ES-I3 (cell line): Measurements from ENCODE around the gene TLN1.

Experiments
- H3K36me3 ChIP-seq: 2 replicates; pipeline ENCODE4 v1.6.1; 2013; ENCODE audit warnings: mild to moderate bottlenecking, low read length, control low read depth, moderate library complexity; ENCODE audit not compliant: insufficient read depth
- H3K4me1 ChIP-seq: 2 replicates; pipeline ENCODE4 v1.6.1; 2013; ENCODE audit warnings: mild to moderate bottlenecking, control low read depth, low read length; ENCODE audit not compliant: insufficient read depth
- H3K9ac ChIP-seq: 2 replicates; pipeline ENCODE4 v1.6.1; 2013; ENCODE audit warnings: low read depth, mild to moderate bottlenecking, low read length, moderate library complexity
- H3K9me3 ChIP-seq: 2 replicates; pipeline ENCODE4 v1.6.1; 2013; ENCODE audit warnings: mild to moderate bottlenecking, low read length, moderate library complexity; ENCODE audit not compliant: control insufficient read depth, insufficient read depth

The TLN1 gene

DNA sequence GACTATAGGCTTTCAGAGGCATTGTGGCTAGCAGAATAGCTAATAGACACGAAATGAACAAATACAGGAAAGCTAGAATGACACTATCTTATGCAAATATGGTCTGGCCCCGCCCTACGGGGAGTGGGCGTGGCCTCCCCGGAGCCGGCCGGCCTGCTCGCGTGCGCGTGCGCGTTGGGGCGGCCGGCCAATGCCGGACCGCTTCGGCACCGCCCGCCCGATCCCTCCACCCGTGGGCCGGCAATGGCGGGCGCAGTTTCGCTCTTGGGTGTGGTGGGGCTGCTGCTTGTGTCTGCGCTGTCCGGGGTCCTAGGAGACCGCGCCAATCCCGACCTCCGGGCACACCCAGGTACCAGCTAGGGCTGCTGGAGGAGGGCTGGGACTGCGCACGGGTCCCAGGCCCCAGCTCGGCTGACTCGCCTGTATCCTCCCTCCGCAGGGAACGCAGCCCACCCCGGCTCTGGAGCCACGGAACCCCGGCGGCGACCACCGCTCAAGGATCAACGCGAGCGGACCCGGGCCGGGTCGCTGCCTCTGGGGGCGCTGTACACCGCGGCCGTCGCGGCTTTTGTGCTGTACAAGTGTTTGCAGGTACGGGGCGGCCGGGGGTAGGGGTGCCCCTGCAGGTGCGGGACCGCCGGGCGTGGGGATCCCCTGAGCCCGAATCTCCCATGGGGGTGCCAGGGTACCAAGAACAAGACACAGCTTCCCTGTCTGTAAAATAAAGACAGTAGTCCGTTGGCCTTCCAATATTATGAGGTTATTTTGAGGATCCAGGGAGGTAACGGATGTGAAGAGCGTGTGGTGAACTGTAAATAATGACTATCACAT, 73.6 kb downstream of the TLN1 start, which contains the start of gene CCDC107:
TSS of gene CCDC107 (plus strand) at position 156 of the 831 bp plus-strand sequence. CDS start at position 244, 88 bp downstream.
- no peaks in the 10 kb centered on the region for H3K9me3 ChIP-seq
- peak within 1 kb of the TSS; percentile 85 for H3K9ac ChIP-seq
- H3K36me3 ChIP-seq, result peaks cover 6% of the 10 kb centered on the region; the same call in 1 of the 2 replicates
- H3K4me1 ChIP-seq, result peaks cover 7% of the 10 kb centered on the region; the same call in 1 of the 2 replicates

DNA sequence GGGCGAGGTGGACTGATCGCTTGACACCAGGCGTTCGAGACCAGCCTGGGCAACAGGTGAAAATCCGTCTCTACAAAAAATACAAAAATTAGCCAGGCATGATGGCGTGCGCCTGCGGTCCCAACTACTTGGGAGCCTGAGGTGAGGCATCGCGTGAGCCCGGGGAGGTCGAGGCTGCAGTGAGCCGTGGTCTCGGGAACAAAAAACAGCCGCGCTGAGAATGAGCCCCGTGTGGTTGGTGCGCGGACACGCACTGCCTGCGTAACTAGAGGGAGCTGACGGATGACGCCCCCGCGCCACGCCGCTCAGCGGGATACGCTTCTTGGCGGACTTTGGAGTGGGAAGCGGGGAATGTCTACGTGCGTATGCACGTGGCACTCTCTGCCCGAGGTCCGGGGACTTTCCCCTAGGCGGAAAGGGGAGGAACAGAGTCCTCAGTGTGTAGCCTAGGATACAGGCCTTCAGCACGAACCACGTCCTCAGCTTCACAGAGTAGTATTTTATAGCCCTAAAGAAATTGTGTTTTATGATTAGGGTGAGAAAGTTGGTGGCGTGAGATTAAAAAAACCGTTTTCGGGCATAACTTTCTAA, 74.4 kb downstream of the TLN1 start, which contains the start of gene RMRP:
TSS of gene RMRP (minus strand) at position 474 of the 591 bp plus-strand sequence.
- peaks cover 6% of the 10 kb centered on the region; the same call in 1 of the 2 replicates for H3K36me3 ChIP-seq
- peak within 1 kb of the TSS; percentile 85 for H3K9ac ChIP-seq
- no peaks in the 10 kb centered on the region for H3K9me3 ChIP-seq
- H3K4me1 ChIP-seq, result peaks cover 7% of the 10 kb centered on the region; the same call in 1 of the 2 replicates

GRCh38 chr9:35656831-35657545, 75.0 kb downstream of the TLN1 start:
- peak overlapping the region; percentile 60 for H3K9ac ChIP-seq
- peaks cover 7% of the 10 kb centered on the region; the same call in 1 of the 2 replicates for H3K4me1 ChIP-seq
- peaks cover 6% of the 10 kb centered on the region; the same call in 1 of the 2 replicates for H3K36me3 ChIP-seq
- H3K9me3 ChIP-seq, result no peaks in the 10 kb centered on the region

GRCh38 chr9:35656348-35656747, 75.6 kb downstream of the TLN1 start:
- no peak overlapping the region for H3K9ac ChIP-seq
- H3K4me1 ChIP-seq, result peaks cover 7% of the 10 kb centered on the region; the same call in 1 of the 2 replicates
- peaks cover 6% of the 10 kb centered on the region; the same call in 1 of the 2 replicates for H3K36me3 ChIP-seq
- H3K9me3 ChIP-seq, result no peaks in the 10 kb centered on the region

DNA sequence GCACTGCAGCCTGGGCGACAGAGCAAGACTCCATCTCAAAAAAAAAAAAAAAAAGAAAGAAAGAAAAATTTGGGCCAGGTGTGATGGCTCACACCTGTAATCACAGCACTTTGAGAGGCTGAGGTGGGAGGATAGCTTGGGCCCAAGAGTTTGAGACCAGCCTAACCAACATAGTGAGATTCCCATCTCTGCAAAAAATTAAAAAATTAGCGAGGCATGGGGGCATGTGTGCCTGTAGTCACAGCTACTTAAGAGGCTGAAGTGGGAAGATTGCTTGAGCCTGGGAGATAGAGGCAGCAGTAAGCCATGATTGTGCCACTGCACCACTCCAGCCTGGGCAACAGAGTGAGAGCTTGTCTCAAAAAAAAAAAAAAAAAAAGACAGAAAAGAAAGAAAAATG, 78.4 kb downstream of the TLN1 start:
- no peak overlapping the region for H3K9ac ChIP-seq
- H3K9me3 ChIP-seq, result no peaks in the 10 kb centered on the region
- H3K4me1 ChIP-seq, result peaks cover 13% of the 10 kb centered on the region; the same call in 1 of the 2 replicates
- H3K36me3 ChIP-seq, result no peaks in the 10 kb centered on the region

DNA sequence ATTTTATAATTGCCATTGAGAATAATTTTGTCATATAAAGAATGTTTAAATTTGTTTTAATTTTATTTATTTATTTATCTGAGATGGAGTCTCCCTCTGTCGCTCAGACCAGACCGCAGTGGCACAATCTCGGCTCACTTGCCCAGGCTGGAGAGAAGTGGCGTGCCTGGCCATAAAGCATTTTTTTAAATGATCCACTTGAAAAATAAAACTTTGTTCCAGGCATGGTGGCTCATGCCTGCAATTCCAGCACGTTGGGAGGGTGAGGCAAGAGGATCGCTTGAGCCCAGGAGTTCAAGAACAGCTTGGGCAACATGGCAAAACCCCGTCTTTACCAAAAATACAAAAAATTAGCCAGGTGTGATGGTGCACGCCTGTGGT, 79.2 kb downstream of the TLN1 start:
- Histone ChIP-seq H3K9ac (no peak overlapping the region), H3K36me3 (no peaks in the 10 kb centered on the region), H3K4me1 (peaks cover 13% of the 10 kb centered on the region; the same call in 1 of the 2 replicates), H3K9me3 (no peaks in the 10 kb centered on the region)

DNA sequence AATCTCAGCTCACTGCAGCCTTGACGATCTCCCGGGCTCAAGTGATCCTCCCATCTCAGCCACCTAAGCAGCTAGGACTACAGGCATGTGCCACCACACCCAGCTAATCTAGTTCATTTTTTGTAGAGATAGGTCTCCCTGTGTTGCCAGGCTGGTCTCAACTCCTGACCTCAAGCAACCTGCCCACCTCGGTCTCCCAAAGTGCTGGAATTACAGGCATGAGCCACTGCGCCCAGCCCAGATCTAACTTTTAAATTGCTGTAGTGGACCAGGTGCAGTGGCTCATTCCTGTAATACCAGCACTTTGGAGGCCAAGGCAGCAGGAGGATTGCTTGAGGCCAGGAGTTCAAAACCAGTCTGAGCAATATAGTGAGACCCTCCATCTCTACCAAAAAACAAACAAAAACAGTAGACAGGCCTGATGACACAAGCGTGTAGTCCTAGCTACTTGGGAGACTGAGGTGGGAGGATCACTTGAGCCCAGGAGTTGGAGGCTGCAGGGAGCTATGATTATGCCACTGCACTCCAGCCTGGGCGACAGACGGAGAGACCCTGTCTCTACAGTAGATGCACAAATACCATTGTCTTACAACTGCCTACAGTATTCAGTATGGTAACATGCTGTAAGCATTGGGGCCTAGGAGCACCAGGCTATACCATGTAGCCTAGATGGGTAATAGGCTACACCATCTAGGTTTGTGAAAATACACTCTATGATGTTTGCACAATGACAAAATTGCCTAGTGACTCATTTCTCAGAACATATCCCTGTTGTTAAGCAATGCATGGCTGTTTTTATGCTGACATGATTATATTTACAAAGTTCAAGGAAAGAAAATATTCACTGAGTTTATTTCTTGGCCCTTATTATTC, 79.8 kb downstream of the TLN1 start:
- H3K36me3 ChIP-seq, result no peaks in the 10 kb centered on the region
- no peaks in the 10 kb centered on the region for H3K9me3 ChIP-seq
- H3K9ac ChIP-seq, result no peak overlapping the region
- H3K4me1 ChIP-seq, result peaks cover 13% of the 10 kb centered on the region; the same call in 1 of the 2 replicates

GRCh38 chr9:35650341-35651158, 81.4 kb downstream of the TLN1 start, which contains the start of gene SIT1:
TSS of gene SIT1 (minus strand) at chr9:35650931. CDS start at chr9:35650853, 78 bp downstream.
- Histone ChIP-seq H3K36me3 (no peaks in the 10 kb centered on the region), H3K9me3 (no peaks in the 10 kb centered on the region), H3K4me1 (peaks cover 10% of the 10 kb centered on the region; the same call in 1 of the 2 replicates), H3K9ac (no peak within 1 kb of the TSS)

- H3K9me3 ChIP-seq, result no peaks in the 10 kb centered on the region
- peaks cover 10% of the 10 kb centered on the region; the same call in 1 of the 2 replicates for H3K4me1 ChIP-seq
- no peak overlapping the region for H3K9ac ChIP-seq
- H3K36me3 ChIP-seq, result no peaks in the 10 kb centered on the region
Measured at GRCh38 chr9:35649431-35650340, 82.3 kb downstream of the TLN1 start.
